ENCODE data around the gene ZNF76. TPM values are rescaled to one million over a fixed set of nuclear protein-coding genes. Genes with fewer than 3 reads are reported as not detected.

ZNF76 gene
- total and polyA plus RNA-seq, 4 donors, result 10.6 to 18.4 (median 12.4) TPM

DNA sequence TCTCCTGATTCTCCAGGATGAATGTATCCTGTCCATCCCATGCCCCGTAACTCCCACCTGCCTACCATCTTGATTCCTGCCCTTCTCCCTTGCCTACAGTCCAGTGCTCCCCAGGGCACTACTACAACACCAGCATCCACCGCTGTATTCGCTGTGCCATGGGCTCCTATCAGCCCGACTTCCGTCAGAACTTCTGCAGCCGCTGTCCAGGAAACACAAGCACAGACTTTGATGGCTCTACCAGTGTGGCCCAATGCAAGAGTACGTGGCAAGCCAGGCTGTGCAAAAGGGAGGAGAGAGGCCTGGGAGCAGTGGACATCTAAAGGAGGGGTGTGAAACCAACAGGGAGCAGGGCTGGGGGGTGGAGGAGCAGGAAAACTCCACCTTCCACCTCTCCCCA is 15.0 kb upstream of the ZNF76 start:
- no peaks in the 10 kb centered on the region for H3K9me3 ChIP-seq (ENCODE audit: control insufficient read depth in 4 of 4, low read length in 3 of 4)
- 97% methylated on average over 7 of the region's 7 CpGs for WGBS
- H3K36me3 ChIP-seq (ENCODE audit: control insufficient read depth in 4 of 4, insufficient read depth in 3 of 4, low read depth in 1 of 4, low read length in 3 of 4), result no peaks in the 10 kb centered on the region
- TF ChIP-seq NR2F2 (IDR thresholded peaks at IDR 0.05), result no peak
- TF ChIP-seq FOXA2 (IDR thresholded peaks at IDR 0.05), result no peak
- TF ChIP-seq FOXA1 (IDR thresholded peaks at IDR 0.05), result no peak
- TF ChIP-seq TAF1 (conservative IDR thresholded peaks at IDR 0.05), result no peak
- TF ChIP-seq GABPA (IDR thresholded peaks at IDR 0.05 in 1 of 2, conservative IDR thresholded peaks at IDR 0.05 in 1 of 2), result no peak
- TF ChIP-seq, protein P1, sequence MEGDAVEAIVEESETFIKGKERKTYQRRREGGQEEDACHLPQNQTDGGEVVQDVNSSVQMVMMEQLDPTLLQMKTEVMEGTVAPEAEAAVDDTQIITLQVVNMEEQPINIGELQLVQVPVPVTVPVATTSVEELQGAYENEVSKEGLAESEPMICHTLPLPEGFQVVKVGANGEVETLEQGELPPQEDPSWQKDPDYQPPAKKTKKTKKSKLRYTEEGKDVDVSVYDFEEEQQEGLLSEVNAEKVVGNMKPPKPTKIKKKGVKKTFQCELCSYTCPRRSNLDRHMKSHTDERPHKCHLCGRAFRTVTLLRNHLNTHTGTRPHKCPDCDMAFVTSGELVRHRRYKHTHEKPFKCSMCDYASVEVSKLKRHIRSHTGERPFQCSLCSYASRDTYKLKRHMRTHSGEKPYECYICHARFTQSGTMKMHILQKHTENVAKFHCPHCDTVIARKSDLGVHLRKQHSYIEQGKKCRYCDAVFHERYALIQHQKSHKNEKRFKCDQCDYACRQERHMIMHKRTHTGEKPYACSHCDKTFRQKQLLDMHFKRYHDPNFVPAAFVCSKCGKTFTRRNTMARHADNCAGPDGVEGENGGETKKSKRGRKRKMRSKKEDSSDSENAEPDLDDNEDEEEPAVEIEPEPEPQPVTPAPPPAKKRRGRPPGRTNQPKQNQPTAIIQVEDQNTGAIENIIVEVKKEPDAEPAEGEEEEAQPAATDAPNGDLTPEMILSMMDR (IDR thresholded peaks at IDR 0.05; ENCODE audit: low read depth, low read length, missing input control), result no peak
- no peak for TF ChIP-seq RXRA (IDR thresholded peaks at IDR 0.05)
- TF ChIP-seq HNF4G (IDR thresholded peaks at IDR 0.05), result no peak
- TF ChIP-seq ZBTB33 (IDR thresholded peaks at IDR 0.05), result no peak
- TF ChIP-seq, protein P2, sequence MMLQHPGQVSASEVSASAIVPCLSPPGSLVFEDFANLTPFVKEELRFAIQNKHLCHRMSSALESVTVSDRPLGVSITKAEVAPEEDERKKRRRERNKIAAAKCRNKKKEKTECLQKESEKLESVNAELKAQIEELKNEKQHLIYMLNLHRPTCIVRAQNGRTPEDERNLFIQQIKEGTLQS (IDR thresholded peaks at IDR 0.05), result no peak
- no peak for TF ChIP-seq RAD21 (IDR thresholded peaks at IDR 0.05)
- no peak for TF ChIP-seq SP1 (IDR thresholded peaks at IDR 0.05)
- TF ChIP-seq, protein P3, sequence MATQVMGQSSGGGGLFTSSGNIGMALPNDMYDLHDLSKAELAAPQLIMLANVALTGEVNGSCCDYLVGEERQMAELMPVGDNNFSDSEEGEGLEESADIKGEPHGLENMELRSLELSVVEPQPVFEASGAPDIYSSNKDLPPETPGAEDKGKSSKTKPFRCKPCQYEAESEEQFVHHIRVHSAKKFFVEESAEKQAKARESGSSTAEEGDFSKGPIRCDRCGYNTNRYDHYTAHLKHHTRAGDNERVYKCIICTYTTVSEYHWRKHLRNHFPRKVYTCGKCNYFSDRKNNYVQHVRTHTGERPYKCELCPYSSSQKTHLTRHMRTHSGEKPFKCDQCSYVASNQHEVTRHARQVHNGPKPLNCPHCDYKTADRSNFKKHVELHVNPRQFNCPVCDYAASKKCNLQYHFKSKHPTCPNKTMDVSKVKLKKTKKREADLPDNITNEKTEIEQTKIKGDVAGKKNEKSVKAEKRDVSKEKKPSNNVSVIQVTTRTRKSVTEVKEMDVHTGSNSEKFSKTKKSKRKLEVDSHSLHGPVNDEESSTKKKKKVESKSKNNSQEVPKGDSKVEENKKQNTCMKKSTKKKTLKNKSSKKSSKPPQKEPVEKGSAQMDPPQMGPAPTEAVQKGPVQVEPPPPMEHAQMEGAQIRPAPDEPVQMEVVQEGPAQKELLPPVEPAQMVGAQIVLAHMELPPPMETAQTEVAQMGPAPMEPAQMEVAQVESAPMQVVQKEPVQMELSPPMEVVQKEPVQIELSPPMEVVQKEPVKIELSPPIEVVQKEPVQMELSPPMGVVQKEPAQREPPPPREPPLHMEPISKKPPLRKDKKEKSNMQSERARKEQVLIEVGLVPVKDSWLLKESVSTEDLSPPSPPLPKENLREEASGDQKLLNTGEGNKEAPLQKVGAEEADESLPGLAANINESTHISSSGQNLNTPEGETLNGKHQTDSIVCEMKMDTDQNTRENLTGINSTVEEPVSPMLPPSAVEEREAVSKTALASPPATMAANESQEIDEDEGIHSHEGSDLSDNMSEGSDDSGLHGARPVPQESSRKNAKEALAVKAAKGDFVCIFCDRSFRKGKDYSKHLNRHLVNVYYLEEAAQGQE (IDR thresholded peaks at IDR 0.05), result no peak
- no peak overlapping the region for H3K9ac ChIP-seq (ENCODE audit: low read depth in 1 of 2, low read length in 2 of 2)
- no peak overlapping the region for H3K4me3 ChIP-seq (ENCODE audit: low read depth in 1 of 3, low read length in 3 of 3)
- H3K27me3 ChIP-seq (ENCODE audit: control insufficient read depth in 4 of 4, insufficient read depth in 4 of 4, low read length in 3 of 4), result no peaks in the 10 kb centered on the region
- no peak for DNase-seq (ENCODE audit: low spot score)
- no peak overlapping the region for H3K27ac ChIP-seq (ENCODE audit: low read depth in 1 of 2, low read length in 2 of 2)
- no peaks in the 10 kb centered on the region for H3K4me1 ChIP-seq (ENCODE audit: control insufficient read depth in 4 of 4, insufficient read depth in 4 of 4, low read length in 3 of 4)

- Histone ChIP-seq H3K9me3 (ENCODE audit: control insufficient read depth in 4 of 4, low read length in 3 of 4) (no peaks in the 10 kb centered on the region), H3K4me1 (ENCODE audit: control insufficient read depth in 4 of 4, insufficient read depth in 4 of 4, low read length in 3 of 4) (no peaks in the 10 kb centered on the region), H3K9ac (ENCODE audit: low read depth in 1 of 2, low read length in 2 of 2) (no peak overlapping the region), H3K36me3 (ENCODE audit: control insufficient read depth in 4 of 4, insufficient read depth in 3 of 4, low read depth in 1 of 4, low read length in 3 of 4) (no peaks in the 10 kb centered on the region), H3K27me3 (ENCODE audit: control insufficient read depth in 4 of 4, insufficient read depth in 4 of 4, low read length in 3 of 4) (no peaks in the 10 kb centered on the region), H3K4me3 (ENCODE audit: low read depth in 1 of 3, low read length in 3 of 3) (no peak overlapping the region), H3K27ac (ENCODE audit: low read depth in 1 of 2, low read length in 2 of 2) (no peak overlapping the region)
- 95% methylated on average over 2 of the region's 2 CpGs for WGBS
- DNase-seq (ENCODE audit: low spot score), result no peak
- TF ChIP-seq ZBTB33 (IDR thresholded peaks at IDR 0.05) (no peak), YY1 (IDR thresholded peaks at IDR 0.05) (no peak), EGR1 (IDR thresholded peaks at IDR 0.05; ENCODE audit: low read depth in 2 of 2) (no peak)
- TF ChIP-seq, protein P1 (IDR thresholded peaks at IDR 0.05; ENCODE audit: low read depth, low read length, missing input control), result no peak
- TF ChIP-seq, protein P2 (IDR thresholded peaks at IDR 0.05), result no peak
- TF ChIP-seq, protein P4, sequence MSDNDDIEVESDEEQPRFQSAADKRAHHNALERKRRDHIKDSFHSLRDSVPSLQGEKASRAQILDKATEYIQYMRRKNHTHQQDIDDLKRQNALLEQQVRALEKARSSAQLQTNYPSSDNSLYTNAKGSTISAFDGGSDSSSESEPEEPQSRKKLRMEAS (IDR thresholded peaks at IDR 0.05), result no peak
These were observed 11.8 kb upstream of the ZNF76 start for GRCh38 chr6:35247642-35248231.

Measured in liver (tissue), 9 donors.